ENCODE measurements around the gene MED25.

The MED25 gene

DNA sequence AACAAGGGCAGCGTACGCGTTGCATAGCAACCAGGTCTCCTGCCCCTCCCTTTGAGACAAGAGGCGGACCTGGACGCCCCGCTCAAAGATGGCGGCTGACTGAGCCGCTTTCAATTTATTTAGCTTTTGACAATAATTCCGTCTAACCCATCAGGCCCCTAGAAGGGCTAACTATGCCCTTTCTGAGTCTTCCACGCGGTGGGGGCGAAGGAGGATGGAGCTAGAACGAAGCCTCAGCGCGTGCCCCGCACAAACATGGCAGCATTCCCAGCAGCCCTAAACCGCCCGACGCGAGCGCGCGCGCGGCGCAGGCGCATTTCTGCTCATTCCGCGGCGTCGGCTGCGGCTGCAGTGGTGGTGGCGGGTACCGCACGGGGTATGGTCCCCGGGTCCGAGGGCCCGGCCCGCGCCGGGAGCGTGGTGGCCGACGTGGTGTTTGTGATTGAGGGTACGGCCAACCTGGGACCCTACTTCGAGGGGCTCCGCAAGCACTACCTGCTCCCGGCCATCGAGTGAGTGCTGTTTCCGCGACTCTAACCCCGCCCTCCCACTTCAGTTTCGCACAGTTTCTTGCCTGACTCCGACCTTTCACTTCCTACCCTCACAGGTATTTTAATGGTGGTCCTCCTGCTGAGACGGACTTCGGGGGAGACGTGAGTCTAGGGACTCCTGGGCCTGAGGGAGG, at the start of gene MED25:
MED25 (plus strand) TSS at position 326 of the 685 bp plus-strand sequence; CDS start at position 379, 53 bp downstream.
- DNase-seq (ENCODE audit: low read depth) = peak; percentile 85

DNA sequence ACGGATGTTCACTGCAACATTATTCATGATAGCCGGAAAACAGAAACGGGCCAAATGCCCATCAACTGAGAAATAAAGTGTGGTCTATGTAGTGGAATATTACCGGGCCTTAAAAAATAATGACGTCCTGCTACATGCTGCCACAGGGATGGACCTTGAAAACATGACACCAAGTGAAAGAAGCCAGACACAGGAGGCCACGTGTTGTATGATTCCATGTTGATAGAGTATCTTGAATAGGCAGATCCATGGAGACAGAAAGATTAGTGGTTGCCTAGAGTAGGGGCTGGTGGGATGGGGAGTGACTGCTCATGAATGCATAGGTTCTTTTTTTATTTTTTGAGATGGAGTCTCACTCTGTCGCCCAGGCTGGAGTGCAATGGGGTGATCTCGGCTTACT, 47.6 kb upstream of the MED25 start:
- DNase-seq (ENCODE audit: low read depth) = no peak

GRCh38 chr19:49771674-49772139, 46.4 kb upstream of the MED25 start:
- DNase-seq (ENCODE audit: low read depth) = no peak

DNA sequence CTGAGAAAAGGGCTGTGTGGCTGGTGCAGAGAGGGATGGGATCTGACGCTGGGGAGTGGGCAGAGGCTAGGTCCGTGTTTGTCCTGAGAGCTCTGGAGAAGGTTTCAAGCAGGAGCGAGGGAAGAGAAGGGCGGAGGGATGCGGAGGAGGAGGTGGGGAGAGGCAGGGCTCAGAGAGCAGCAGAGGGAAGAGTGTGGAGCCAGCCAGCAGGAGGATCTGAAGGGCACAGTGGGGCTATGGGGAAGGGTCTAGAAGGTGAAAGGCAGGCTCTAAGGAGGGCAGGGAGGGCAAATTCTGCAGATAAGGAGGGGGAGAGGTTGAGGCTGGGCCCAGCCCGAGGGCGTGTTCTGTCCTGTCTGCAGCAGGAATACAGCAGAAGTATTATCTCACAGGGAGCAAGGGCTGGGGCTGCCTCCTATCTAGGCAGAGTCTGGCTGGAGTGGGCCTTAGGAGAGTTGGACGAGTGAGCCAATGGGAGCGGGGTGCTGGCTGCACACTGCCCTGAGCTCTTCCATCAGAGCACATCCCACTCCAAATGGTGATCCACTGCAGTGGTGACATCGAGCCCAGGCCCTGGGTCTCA, 45.1 kb upstream of the MED25 start:
- no peak for DNase-seq (ENCODE audit: low read depth)

DNA sequence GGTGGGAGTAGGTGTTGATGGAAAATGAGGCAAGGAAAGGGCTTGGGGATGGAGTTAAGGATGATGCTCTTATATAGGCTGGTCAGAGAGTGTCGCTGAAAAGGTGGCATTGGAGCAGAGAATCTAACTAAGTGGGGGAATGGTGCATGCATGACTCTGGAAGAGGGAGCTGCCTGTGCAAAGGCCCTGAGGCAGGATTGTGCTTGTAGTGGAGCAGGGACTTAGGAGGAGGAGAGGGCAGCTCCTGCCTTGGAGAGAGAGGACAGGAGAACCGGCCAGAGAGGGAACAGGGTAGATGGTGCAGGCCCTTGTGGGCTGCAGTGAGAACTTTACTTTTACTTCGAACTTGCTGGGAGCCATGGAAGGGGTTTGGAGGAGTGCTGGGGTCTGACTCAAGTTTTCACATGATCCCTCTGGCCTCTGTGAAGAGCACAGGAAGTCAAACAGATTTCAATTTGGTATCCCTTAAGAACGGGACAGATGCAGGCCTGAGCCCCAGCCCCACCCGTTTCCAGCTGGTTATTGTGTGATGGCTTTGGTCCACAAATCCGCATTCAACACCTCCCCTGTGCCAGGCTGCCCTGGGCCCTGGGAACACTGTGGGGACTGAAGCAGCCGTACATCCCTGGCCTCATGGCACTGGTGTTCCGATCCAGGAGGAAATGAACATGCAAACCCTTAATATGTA, 44.3 kb upstream of the MED25 start:
- no peak for DNase-seq (ENCODE audit: low read depth)

DNA sequence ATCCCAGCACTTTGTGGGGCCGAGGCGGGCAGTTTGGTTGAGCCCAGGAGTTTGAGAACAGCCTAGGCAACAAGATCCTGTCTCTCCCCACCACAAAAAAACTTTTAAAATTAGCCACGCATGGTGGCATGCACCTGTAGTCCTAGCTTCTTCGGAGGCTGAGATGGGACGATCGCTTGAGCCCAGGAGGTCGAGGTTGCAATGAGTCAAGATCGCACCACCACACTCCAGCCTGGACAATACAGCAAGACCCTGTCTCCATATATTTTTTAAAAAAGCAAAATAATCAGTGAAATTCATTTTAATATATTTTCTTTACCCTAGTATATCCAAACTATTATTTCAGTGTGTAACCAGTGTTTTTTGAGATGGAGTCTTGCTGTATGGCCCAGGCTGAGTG, 43.1 kb upstream of the MED25 start:
- DNase-seq (ENCODE audit: low read depth) = no peak

DNA sequence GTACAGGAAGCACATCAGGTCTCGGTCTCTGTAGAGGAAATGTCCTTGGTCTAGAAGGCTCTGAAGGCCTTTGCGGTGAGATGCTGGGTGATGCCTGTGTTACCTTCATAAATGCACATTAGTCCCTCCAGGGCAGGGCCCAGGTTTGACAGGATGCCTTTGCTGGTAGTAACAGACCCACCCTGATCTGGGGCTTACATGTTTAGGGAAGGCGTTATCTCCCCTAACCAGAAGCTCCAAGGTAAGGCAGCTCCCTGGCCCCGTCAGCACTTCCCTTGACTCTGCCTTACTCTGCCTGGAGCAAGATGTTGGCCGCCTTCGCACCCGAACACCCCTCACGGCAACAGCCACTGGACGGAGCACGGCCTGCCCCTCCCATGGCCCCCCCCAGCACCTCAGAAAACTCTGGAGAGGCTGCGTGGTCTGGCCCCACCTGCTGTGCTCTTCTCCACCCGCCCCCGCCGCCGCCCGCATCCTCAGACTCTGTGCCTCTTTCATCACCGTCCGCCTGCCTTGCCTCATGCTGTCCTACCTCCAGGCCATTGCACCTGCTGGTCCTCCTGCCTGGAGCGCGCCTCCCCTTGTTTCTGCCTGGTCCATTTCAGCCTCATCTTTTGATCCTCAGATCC, 42.2 kb upstream of the MED25 start:
- no peak for DNase-seq (ENCODE audit: low read depth)

DNA sequence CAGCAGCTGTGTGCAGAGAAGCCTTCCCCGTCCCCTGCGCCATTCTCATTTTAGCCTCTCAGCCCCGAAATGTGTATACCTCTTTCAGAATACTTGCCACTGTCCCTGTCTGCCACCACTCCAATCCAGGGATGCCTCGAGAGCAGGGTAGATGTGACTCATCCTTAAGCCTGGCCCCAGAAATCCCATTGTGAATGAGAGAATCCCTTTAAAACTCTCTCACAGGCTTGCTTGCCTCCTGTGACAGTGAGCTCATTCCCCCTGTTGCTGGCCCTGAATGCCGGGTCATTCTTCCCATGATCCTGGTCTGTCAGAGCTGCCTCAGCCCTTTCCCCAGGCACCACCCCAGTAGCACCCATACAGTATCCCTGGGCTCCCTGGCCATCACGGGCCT, 41.7 kb upstream of the MED25 start:
- no peak for DNase-seq (ENCODE audit: low read depth)

DNA sequence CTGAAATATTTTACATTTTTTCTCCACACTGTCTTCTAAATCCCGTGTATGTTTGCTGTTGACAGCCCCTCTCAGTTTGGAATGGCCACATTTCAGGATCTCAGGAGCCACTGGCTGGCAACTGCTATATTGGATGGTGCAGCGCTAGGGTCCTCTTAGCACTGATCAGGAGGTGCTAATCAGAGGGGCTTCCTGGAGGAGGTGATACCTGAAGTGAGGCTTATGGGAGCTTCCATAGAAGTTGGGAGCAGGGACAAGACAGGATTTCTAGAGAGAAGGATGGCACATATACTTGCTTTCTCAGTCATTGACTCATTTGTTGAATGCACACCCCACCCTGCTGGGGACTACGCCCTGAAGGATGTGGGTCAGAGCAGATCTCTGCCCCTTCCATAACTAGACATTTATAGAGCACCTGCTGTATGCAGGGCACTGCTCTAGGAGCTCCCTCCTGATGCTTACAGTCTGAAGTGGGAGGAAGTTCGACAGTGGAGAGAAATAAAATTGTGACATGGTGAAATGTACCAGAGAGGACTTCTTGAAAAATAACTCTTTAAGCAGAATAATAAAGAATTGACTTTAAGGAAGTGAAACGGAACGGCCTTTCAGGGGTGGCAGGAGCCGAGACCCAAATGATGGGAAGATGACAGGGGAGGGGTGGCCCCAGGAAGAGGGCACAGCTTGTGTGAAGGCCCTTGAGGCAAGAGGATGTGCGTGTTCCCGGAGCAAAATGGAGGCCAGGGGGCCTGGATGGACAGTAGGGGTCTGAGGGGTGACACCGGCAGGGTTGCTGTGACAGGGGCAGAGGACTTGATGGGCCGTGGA, 38.1 kb upstream of the MED25 start:
- no peak for DNase-seq (ENCODE audit: low read depth)

DNA sequence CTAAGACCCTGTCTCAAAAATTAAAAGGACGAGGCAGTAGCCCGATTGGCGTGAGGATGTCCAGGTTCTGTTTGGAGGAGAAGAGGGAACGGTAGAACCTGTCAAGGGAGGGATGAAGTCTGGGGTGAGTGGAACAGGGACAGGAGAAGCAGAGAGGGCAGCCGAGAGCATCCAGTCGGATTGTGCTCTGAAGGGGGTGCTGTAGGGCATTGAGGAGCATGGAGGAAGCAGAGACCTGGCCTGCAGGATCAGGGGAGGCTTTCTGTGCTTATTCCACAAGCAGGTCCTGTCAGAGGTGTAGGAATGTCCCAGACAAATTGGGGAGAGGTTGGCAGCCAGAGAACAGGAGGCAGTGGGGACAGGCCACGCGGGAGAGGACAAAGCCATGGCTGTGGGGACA, 37.2 kb upstream of the MED25 start:
- no peak for DNase-seq (ENCODE audit: low read depth)

DNA sequence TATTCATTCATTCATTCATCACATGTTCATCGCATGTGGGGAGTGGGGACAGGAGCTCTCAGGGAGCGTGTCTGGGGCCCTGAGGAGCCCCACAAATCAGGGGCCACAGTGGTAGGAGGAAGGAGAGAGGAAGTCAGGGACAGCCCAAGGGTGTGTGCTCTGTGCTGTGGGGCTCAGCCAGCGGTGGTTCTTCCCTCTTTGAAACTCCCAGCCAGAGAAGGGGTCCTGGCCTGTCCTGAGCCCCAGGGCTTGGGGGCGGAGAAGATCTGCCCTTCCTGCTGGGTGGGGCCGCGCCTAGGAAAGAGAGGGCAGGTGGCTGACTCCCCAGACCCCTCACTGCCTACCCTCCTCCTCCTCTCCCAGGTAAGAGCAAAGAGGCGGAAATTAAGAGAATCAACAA, 36.7 kb upstream of the MED25 start:
- no peak for DNase-seq (ENCODE audit: low read depth)

DNA sequence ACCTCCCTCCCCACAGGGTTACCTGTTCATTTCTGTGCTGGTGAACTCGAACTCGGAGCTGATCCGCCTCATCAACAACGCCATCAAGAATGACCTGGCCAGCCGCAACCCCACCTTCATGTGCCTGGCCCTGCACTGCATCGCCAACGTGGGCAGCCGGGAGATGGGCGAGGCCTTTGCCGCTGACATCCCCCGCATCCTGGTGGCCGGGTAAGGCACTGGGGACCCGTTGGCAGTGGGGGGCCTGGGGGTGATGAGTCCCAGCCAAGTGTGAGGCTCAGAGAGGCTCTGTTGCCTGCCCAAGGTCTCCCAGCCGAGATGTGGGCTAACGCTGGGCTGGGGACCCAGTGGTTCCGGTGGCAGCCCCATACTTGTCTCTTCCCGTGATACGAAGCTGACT, 35.6 kb upstream of the MED25 start:
- DNase-seq (ENCODE audit: low read depth) = no peak

DNA sequence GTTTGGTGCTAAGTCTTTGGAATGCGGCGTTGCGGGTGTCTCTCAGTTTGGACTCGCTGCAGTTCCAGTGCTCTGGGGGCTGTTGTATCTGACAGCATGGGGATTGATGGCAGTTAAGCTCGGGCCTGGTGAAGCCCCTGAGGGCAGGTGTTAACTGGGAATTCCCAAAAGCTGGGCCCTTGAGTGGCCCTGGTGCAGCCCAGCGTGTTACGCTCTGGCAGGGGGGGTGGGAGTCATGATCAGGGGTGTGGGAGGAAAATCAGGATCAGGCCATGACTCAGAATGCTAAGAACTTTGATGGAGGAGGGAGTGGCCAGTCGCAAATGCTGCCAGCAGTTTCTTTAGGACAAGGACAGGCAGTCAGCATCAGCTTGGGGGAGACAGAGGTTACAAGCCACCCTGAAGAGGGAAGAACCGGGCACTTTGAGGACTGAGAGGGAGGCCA, 31.7 kb upstream of the MED25 start:
- peak; percentile 70 for DNase-seq (ENCODE audit: low read depth)

GRCh38 chr19:49787746-49788145, 30.3 kb upstream of the MED25 start:
- DNase-seq (ENCODE audit: low read depth) = no peak

DNA sequence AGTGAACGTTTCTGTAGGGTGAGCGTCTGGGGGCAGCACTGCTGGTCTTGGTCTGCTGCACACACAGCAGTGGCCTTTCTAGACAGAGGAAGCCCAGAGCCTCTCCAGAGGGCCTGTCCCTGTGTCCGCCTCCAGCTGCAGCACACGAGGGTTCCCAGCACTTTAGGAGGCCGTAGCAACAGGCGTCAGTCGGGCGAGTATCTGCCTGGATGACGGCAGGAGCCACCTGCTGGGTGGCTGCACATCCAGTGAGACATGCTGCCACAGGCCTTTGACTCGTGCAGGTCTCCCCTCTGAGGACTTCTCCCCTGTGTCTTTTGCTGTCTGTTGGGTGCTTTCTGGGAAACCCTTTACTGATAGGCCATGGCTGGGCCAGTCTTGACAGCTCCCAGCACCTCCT, 29.2 kb upstream of the MED25 start:
- no peak for DNase-seq (ENCODE audit: low read depth)

- peak; percentile 15 for DNase-seq (ENCODE audit: low read depth)
Measured at GRCh38 chr19:49790866-49791265, 27.2 kb upstream of the MED25 start.

DNA sequence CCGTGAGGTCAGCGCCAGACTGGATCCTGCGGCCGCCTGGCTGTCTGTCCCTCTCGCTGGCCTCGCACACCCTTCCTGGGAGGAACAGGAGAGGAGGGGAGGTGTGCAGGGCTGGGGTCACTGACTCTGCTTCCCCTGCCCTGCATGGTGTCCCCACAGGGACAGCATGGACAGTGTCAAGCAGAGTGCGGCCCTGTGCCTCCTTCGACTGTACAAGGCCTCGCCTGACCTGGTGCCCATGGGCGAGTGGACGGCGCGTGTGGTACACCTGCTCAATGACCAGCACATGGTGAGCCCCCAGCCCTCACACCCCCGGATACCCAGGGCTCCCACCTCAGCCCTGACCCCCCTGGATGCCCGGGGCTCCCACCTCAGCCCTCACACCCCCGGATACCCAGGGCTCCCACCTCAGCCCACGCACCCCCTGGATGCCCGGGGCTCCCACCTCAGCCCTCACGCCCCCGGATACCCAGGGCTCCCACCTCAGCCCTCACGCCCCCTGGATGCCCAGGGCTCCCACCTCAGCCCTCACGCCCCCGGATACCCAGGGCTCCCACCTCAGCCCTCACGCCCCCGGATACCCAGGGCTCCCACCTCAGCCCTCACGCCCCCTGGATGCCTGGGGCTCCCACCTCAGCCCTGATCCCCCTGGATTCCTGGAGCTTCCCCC, 26.2 kb upstream of the MED25 start:
- no peak for DNase-seq (ENCODE audit: low read depth)

DNA sequence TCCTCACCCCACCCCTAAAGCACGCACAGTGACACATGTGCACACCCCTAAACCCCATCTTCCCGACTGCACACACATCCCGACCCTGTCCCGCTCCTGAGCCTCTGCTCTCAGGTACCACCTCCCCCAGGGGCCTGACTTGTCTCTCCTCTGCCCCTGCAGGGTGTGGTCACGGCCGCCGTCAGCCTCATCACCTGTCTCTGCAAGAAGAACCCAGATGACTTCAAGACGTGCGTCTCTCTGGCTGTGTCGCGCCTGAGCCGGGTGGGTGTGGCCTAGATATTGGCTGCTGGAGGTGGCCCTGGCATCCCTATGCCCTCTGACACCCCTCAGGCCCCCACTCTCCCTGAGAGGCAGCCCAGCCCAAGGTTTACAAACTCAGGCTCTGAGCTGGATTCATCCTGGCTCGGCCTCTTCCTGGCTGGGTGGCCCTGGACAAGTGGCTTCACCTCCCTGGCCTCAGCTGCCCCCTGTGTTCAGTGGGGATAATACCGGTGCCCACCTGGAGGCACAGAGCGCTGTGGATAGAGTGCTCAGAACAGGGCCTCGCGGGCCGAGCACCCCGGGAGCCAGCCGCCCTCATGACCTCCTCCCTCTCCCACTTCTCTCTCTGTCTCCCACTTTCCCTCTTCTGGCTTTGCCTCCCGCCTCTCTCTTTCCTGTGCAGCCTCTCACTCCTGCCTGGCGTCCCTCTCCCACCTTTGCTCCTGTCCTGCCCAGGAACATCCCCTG, 25.1 kb upstream of the MED25 start:
- DNase-seq (ENCODE audit: low read depth) = no peak

GRCh38 chr19:49793561-49793840, 24.6 kb upstream of the MED25 start:
- peak; percentile 68 for DNase-seq (ENCODE audit: low read depth)

DNA sequence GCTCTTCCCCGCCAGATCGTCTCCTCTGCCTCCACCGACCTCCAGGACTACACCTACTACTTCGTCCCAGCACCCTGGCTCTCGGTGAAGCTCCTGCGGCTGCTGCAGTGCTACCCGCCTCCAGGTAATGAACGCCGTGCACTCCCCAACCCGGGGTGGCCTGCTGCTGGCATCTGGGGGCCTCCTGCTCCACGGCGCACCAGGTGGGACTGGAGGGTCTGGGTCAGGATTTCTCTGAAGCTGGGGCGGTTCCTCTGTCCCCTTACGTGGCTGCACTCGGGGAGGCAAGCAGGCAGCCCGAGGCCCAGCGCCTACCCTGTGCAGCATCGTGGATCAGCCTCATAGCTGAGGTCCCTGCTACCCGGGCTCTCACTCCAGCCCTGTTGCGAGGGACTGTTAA, 22.5 kb upstream of the MED25 start:
- DNase-seq (ENCODE audit: low read depth) = no peak

- DNase-seq (ENCODE audit: low read depth) = no peak
Measured at GRCh38 chr19:49798574-49798973, 19.5 kb upstream of the MED25 start.
